IPS DF 4.7 (cell line): ENCODE results near the gene MITD1.
A peak's percentile ranks its signal among the peaks of the same experiment; 100 is the strongest.
"Not testable (repeated sequence)": the region's sequence is repeated elsewhere in the genome, so short reads cannot be mapped to it uniquely, and the experiment has no call there.

Experiments used
- DNase-seq: peaks from one replicate; pipeline ENCODE4 v3.0.0-alpha.2; 2013; ENCODE audit warnings: low spot score; ENCODE audit errors: extremely low read depth

The MITD1 gene

GRCh38 chr2:99154643-99155536 is 26.0 kb downstream of the MITD1 start, which contains the start of the genes LIPT1 and TSGA10:
TSS of gene LIPT1 (plus strand) at chr2:99154967. CDS start at chr2:99161958, 6,991 bp downstream.
TSS of gene TSGA10 (minus strand) at chr2:99154942. CDS start at chr2:99109439, 45,503 bp downstream.
- DNase-seq: peak; percentile 56

GRCh38 chr2:99153921-99154604 is 26.8 kb downstream of the MITD1 start:
- no peak for DNase-seq

- no peak for DNase-seq
Observed at GRCh38 chr2:99152199-99152895, 28.5 kb downstream of the MITD1 start.

GRCh38 chr2:99150706-99151105 is 30.2 kb downstream of the MITD1 start:
- DNase-seq: no peak

GRCh38 chr2:99141110-99142108 is 39.4 kb downstream of the MITD1 start, which contains the start of gene C2orf15:
TSS of gene C2orf15 (plus strand) at chr2:99141707. CDS start at chr2:99150559, 8,852 bp downstream.
- peak; percentile 51 for DNase-seq

GRCh38 chr2:99140860-99141109 is 40.1 kb downstream of the MITD1 start:
- no peak for DNase-seq

GRCh38 chr2:99140056-99140859 is 40.6 kb downstream of the MITD1 start:
- DNase-seq: peak; percentile 7

- DNase-seq: no peak
Observed at GRCh38 chr2:99139003-99139402, 41.9 kb downstream of the MITD1 start.

- DNase-seq: not testable (repeated sequence)
Observed at GRCh38 chr2:99135044-99135556, 45.8 kb downstream of the MITD1 start.

GRCh38 chr2:99127981-99128380 is 52.9 kb downstream of the MITD1 start:
- no peak for DNase-seq
